NCI-H510A treated with DMSO at 0.1 percent for 48 hours (cell line): ENCODE measurements around the gene ZFYVE21.
A peak's percentile ranks its signal among the peaks of the same experiment; 100 is the strongest.

ENCODE experiments used
- DNase-seq: peaks from one replicate; lab custom pipeline; 2025; lab: John Stamatoyannopoulos, UW

Gene ZFYVE21

DNA sequence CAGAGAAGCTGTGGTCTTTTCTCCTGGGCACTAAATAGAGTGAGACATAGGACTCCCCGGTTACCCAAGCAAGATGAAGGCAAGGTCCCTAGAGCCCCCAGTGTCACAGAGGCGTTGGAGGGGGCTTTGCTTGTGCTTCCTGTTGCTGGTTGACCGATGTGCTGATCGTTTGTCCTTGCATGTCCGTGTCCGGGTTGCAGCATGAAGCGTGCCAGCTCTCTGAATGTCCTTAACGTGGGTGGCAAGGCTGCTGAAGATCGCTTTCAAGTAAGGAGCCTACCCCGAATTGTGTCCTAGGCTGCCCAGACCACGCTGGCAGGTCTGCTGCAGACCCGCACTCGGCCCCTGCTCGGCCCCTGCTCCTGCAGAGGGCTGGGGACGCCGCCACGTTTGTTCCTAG lies 23.5 kb upstream of the ZFYVE21 start:
- DNase-seq: no peak

DNA sequence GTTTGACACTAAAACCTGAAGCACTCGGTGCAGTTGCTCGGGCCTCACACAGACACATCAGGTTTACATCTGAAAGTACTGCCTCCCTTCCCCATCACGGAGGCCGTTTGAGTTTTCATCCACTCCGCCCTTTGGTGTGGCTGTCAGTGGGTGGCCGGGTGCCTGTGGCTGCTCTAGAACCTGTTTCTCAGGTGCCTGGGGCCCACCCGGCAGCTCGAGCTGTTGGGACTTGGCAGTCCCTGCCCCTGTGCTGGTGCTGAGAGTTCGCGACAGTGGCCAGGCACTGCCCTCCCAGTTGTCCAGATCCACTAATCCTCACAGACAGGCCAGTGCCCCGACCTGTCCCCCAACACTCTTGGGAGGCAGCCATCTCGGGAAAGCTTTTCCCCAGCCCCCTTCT lies 22.7 kb upstream of the ZFYVE21 start:
- DNase-seq: no peak

DNA sequence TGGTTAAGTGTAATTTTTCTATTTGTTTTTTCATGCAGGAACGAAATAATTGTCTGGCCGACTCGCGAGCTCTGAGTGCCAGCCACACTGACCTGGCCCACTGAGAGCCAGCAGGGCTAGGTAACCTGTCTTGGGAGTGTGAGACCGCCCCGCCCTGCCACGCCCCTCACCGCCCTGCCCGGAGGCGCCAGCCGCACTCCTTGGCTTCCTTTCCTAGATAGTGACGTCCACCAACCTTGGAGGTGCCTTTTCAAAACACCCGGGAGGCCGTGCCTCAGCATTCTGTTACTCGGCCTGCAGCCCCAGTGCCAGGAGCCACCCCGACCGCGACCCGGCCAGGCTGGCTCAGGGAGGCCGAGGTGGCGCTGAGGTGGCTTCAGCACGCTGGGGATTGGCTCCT lies 22.1 kb upstream of the ZFYVE21 start:
- DNase-seq: no peak

DNA sequence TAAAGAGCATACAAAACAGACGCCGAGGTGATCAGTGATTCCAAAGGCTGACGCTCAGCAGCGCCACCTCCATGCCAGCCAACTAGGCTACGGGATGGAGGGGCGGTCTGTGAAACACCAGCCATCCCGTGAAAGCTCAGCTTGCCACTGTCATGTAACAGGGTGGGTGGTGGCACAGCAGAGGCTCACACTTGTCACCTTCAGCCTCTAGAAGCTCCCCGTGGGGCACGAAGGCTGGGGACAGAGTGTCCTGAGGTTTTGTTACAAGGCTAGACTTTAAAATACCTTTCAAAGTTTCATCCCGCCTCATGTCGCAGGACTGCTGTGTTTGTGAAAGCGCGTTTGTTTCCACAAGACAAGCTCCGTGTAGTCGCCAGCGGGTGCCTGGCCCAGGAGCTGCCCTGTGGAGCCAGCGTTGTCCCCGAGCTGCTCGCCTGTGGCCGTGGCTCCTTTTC lies 21.0 kb upstream of the ZFYVE21 start:
- no peak for DNase-seq

GRCh38 chr14:103695296-103696069 lies 20.1 kb upstream of the ZFYVE21 start:
- DNase-seq: no peak

DNA sequence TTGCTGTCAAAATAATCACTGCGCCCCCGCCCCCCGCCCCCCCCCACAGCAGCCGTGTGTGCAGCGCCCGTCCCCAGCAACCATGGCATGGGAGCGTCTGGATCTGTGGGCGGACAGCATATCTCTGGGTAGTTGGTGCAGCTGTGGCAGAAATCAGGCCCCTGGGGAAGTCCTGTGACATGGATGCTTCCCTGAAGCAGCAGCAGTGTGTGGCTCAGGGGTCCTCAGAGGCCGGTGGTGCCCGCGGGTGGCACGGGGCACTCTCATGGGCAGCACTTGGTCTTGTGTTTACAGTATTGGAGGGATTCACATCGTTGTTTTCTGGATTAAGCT lies 19.6 kb upstream of the ZFYVE21 start:
- DNase-seq: no peak

GRCh38 chr14:103696466-103697071 lies 19.0 kb upstream of the ZFYVE21 start:
- peak; percentile 70 for DNase-seq

DNA sequence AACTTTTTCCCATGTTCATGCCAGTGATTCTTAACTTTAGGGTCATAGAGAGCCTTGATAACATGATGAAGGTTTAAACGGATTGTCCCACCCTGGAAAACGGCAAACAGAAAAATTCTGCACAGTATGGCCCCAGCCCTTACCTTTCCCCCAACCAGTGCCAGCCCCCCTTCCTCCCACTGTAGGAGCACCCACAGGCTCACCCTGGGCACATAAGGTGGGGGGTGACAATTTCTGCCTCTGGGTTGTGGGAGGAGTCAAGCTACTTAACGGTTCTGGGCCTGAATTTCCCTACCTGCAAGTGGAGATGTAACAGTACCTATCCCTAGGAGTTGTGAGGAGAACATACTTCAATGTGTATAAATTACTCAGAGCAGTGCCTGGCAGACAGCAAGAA lies 18.4 kb upstream of the ZFYVE21 start:
- DNase-seq: no peak

DNA sequence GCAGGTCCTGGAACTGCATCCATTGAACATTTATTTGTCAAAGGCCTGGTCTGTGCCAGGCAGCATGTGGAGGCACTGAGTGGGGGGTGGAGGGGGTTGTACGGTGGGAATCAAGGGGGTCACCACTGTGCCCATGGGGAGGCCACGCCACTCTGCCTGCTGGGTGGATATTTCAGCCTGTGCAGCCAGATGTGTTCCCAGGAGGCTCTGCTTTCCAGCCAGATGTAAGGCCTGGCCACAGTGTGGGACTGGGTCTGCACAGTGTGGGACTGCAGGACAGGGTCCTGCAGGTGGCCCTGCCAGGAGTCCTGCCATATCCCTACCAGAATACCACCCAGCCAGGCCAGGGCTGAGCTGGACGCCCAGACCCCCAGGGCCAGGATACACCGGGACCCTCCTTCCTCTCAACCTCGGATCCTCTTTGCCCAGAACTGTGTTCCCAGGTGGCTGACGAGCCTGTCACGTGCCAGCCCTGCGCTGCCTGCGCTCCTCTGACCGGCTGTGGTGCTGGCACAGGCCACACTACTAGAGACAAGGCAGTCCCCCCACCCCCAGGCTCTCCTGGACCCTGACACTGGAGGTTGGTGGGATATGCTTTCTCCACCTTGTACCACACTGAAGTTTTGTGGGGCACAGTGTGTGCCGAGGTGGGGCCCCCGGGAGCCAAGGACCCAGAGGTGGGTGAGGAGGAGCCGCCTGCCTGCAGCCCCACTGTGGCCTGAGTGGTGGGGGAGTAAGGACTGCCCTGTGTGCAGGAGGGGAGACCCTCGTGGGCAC lies 17.8 kb upstream of the ZFYVE21 start:
- no peak for DNase-seq

DNA sequence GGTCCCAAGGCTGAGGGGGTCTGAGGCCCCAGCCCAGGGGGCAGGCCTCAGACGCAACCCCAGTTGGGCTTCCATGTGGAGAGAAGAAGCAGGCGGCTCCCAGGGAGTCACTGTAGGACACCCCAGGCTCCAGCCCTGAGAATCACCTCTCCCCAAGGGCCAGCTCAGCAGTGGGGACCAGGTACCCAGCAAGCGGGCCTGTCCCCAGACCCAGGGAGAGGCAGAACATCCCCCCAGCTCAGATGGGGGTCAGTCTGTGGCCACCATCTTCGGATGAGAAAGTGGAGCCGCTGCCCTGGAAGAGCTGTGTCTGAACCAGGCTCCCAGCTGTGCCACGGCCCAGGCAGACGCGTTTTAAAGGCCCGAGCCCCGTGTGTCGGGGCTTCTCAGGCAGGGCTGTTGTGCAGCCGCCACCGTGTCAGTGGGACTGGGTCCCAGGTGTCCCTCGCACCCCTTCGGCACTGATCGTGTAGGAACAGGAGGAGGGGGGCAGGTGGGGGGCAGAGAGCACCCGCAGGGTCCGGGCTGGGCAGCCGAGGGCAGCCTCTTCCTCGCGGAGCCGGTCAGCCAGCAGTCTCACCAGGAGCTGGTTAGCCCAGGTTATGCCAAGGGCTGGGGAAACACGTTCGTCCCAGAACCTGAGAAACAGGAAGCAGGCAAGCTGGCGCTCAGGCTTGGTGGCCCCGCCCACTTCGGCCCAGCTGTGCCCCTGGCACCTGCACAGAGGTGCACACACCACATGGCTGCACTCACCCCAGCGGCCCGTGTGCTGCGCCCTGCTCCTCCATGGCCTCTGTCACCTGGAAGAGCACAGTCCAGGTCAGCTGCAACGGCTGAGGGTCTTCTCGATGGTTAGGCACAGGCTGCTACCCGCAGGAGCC lies 17.0 kb upstream of the ZFYVE21 start:
- DNase-seq: peak; percentile 77

GRCh38 chr14:103699261-103699661 lies 16.3 kb upstream of the ZFYVE21 start:
- no peak for DNase-seq

DNA sequence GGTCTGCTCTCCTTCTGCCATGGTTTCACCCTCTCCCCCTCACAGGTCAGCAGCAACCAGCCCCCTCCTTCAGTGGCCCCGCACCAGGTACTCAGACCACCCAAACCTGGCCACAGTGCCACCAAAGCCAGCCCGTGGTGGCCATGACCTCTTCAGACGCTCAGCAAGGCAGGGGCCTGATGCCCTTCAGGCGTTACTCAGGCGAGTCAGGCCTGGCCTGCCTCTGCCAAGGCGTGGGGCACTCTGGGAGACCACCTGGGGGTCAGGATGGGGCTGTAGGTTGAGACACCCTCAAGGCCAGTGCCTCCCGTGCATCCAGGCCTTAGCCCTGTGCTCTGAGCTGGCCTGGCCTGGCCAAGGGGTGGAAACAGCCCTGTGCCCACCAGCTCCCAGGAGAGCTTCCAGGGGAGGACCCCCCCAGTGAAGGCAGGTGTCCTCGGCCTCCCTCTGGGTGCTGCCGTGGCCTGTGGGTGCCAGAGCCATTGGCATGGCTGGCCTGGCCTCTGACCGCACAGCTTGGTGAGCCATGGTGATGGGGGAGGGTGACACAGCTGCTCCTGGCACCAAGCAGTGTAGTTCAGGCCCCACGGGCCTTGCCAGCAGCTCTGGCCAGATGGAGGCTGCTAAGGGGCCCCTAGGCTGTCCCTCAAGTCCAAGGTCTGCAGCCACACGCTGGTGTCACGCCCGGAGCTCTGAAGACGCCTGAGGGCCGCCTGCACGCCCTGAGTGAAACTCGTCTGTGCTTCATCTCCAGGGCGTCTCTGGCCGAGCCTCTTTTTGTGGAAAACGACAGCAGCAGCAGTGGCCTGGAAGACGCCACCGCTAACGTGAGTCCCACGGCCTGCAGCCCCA lies 15.5 kb upstream of the ZFYVE21 start:
- no peak for DNase-seq

- DNase-seq: no peak
These were observed 14.7 kb upstream of the ZFYVE21 start for GRCh38 chr14:103700753-103701490.

- DNase-seq: no peak
These were observed 13.5 kb upstream of the ZFYVE21 start for GRCh38 chr14:103702095-103702494.

GRCh38 chr14:103702497-103703432 lies 12.8 kb upstream of the ZFYVE21 start:
- DNase-seq: no peak

DNA sequence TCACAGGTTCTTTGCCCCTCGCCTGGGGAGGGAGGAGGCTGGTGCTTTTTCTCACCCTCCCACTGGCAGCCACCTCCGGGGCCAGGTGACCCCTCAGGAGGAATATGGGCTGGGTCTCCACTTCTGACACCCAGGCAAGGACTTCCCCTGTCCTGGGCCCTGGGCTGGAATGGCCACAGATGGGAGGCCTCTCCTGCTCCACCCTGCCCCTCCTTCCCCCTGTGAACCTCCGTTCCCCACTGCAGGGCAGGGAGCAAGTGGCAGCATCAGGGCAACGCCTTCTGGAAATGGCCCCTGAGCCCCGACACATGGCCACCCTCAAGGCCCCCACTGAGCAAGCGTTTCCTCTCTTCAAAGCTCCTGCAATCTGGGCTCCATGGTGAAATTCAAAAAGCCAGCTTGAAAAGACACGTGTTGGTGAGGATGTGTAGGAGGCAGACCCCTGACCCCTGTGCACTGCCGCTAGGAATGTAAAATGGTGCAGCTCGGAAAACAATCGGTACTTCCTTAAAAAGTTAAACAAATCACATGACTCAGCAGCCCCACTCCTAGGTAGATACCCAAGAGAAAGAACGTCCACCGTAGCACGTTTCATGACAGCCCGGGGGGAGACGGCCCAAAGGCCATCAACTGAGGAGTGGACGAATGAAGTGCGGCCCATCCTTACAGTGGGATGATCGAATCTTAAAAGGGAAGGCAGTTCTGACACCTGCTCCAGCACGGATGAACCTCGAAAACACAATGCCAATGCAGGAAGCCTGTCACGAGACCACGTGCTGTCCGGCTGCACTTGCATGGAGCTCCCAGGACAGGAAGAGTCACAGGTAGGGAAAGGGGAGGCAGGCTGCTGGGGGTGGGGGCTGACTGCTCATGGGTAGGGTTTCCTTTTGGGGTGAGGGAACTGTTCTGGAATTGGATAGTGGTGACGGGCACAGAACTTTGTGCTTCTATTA lies 11.9 kb upstream of the ZFYVE21 start:
- no peak for DNase-seq

DNA sequence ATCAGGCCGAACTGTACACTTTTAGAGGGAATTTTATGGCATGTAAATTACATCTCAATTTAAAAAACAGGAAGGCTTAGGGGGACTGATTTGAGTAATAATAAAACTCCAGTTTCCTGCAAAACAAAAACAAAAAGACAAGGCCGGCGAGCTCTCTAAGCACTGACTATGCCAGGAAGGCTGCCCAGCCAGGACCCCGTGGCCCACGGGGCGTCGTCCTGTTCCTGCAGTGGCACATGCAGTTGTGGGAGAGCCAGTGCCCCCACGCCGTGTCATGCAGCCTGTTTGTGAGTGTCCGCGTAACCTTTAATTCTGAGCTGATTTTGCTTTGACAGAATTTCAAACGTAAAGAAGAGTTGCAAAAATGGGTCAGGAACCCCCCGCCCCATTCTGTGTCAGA lies 10.9 kb upstream of the ZFYVE21 start:
- DNase-seq: no peak

GRCh38 chr14:103705118-103705503 lies 10.5 kb upstream of the ZFYVE21 start:
- no peak for DNase-seq
